Omental fat pad (tissue), 4 donors: ENCODE measurements around the gene CNNM1. TPM values are rescaled to one million over a fixed set of nuclear protein-coding genes. Genes with fewer than 3 reads are reported as not detected.
A peak's percentile ranks its signal among the peaks of the same experiment; 100 is the strongest.

Experiments
- ATAC-seq: fragments of 150-250 bp; one replicate; pipeline ENCODE4 v1.9.1; 2016; ENCODE audit warnings: mild to moderate bottlenecking, moderate library complexity; ENCODE audit not compliant: low FRiP score
- DNase-seq: peaks from one replicate; pipeline ENCODE4 v3.0.0-alpha.2; 2019; ENCODE audit warnings: low spot score
- CTCF ChIP-seq, 3 donors: fragments of 450-650 bp; IDR thresholded peaks; one replicate each; pipeline ENCODE4 v1.5.1; 2016 to 2017; ENCODE audit warnings: antibody characterized with exemption in 3 of 3, mild to moderate bottlenecking in 3 of 3, moderate library complexity in 2 of 3
- total RNA-seq, 4 donors: library from RNA; depleted of rRNA; stranded (reverse); fragments of >200 nt; gene quantifications; one replicate each; pipeline ENCODE4 v1.1.0, GENCODE V29; 2016

CNNM1 gene
- total RNA-seq, 4 donors from 2014 or later: 0.31 to 1.8 (median 0.53) TPM

DNA sequence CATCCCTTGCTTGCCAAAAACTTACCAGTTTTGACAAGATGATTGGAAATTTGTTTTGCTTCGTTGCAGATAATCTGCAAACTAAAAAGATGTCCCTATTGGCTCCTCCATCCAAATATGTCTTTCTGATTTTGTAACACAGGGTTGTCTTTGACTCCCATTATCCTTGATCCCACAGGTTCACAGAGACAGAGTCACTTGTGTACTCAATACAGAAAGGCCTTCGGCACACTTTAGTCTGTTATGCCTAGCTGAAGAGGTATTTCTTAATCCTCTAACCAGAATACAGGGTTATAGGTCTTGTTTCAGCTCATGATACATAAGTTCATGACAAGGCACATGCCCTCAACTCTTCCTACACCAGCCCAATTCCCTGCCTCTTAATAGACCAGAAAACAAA, 10.7 kb upstream of the CNNM1 start:
- ATAC-seq (no peak), DNase-seq (no peak)
- TF ChIP-seq CTCF (IDR thresholded peaks at IDR 0.05): no peak

GRCh38 chr10:99325281-99325680, 3.9 kb upstream of the CNNM1 start:
- DNase-seq (no peak), ATAC-seq (no peak)
- no peak for TF ChIP-seq CTCF (IDR thresholded peaks at IDR 0.05)

- no peak for DNase-seq
- no peak for ATAC-seq
- no peak for TF ChIP-seq CTCF (IDR thresholded peaks at IDR 0.05)
These were observed 2.3 kb upstream of the CNNM1 start for GRCh38 chr10:99326871-99327270.

DNA sequence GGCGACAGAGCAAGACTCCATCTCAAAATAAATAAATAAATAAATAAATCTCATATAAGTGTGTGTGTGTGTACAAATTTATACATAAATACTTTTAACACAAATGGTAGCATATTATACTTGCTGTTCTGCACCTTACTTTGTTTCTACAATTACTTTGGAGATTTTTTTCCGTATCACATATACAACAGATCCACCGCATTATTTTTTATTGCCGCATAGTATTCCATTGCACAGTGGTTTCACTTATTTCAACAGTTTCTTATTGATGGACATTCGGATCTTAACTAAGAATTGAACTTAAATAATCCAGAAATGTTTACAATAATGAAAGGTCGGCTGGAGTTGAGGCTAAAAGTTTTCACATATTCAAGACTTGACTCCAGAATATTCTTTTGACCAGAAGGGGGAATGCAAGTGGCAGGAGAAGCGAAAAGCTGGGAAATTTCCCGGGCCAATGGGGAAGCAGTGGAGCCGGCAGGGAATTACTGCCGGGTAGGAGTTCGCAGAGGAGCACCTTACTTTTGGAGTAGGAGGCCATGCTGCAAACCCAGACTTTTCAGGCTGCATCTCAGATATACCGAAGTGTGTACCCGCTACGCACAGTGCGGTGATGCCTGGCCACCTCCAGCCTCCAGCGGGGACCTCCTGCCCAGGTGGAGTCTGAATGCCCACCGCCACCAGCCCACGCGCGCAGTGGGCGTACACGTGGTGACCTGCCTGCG, 415 bp upstream of the CNNM1 start:
- DNase-seq (no peak), ATAC-seq (peak; percentile 47)
- no peak for TF ChIP-seq CTCF (IDR thresholded peaks at IDR 0.05)

DNA sequence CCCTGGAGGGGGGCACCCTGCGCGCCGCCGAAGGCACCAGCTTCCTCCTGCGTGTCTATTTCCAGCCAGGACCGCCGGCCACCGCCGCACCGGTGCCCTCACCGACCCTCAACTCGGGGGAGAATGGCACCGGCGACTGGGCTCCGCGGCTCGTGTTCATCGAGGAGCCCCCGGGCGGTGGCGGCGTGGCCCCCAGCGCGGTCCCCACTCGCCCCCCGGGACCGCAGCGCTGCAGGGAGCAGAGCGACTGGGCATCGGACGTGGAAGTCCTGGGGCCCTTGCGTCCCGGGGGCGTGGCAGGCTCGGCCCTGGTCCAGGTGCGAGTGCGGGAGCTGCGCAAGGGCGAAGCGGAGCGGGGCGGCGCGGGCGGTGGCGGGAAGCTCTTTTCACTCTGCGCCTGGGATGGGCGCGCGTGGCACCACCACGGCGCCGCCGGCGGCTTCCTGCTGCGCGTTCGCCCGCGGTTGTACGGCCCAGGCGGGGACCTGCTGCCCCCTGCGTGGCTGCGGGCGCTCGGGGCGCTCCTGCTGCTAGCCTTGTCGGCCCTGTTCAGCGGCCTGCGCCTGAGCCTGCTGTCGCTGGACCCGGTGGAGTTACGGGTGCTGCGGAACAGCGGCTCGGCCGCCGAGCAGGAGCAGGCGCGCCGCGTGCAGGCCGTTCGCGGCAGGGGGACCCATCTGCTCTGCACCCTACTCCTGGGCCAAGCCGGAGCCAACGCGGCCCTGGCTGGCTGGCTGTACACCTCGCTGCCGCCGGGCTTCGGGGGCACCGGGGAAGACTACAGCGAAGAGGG, 594 bp downstream of the CNNM1 start:
- TF ChIP-seq CTCF (IDR thresholded peaks at IDR 0.05): no peak
- ATAC-seq: peak; percentile 54
- DNase-seq: no peak

DNA sequence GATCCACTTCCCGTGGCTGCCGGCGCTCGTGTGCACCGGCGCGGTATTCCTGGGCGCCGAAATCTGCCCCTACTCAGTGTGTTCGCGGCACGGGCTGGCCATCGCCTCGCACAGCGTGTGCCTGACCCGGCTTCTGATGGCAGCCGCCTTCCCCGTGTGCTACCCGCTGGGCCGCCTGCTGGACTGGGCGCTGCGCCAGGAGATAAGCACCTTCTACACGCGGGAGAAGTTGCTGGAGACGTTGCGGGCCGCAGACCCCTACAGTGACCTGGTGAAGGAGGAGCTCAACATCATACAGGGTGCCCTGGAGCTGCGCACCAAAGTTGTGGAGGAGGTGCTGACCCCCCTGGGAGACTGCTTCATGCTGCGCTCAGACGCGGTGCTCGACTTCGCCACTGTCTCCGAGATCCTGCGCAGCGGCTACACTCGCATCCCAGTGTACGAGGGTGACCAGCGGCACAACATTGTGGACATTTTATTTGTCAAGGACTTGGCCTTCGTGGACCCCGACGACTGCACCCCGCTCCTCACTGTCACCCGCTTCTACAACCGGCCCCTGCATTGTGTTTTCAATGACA, 1.3 kb downstream of the CNNM1 start:
- DNase-seq (no peak), ATAC-seq (no peak)
- TF ChIP-seq CTCF (IDR thresholded peaks at IDR 0.05): no peak
